Ovary (tissue), 9 donors: ENCODE results near the gene DMPK. TPM values are rescaled to one million over a fixed set of nuclear protein-coding genes. Genes with fewer than 3 reads are reported as not detected.

ENCODE experiments used
- DNase-seq, 5 donors: peaks; one replicate each; pipeline ENCODE4 v3.0.0-alpha.2; 2019 to 2020
- H3K27ac ChIP-seq, 2 donors: fragments of 200-600 bp; one replicate each; pipeline versions ENCODE4 v1.5.1 to v1.8.0; 2019 to 2022
- H3K27me3 ChIP-seq: fragments of 200-600 bp; one replicate; pipeline ENCODE4 v1.8.0; 2022
- H3K36me3 ChIP-seq: fragments of 200-600 bp; sonication (generic); one replicate; pipeline ENCODE4 v1.5.1; 2019
- H3K4me1 ChIP-seq: one replicate; pipeline ENCODE4 v1.8.1; 2013; ENCODE audit warnings: mild to moderate bottlenecking, moderate library complexity; ENCODE audit not compliant: insufficient read depth
- H3K4me3 ChIP-seq: fragments of 200-600 bp; sonication (generic); one replicate; pipeline ENCODE4 v1.5.1; 2017
- H3K9me3 ChIP-seq, 2 donors: fragments of 200-600 bp in 1 of 2; sonication (generic) in 1 of 2; one replicate each; pipeline versions ENCODE4 v1.5.1 to v1.8.1; 2013 to 2019; ENCODE audit warnings: mild to moderate bottlenecking in 1 of 2, moderate library complexity in 1 of 2
- CTCF ChIP-seq, 3 donors: fragments of 450-650 bp in 2 of 3; fragments of 200-600 bp in 1 of 3; IDR thresholded peaks; one replicate each; pipeline versions ENCODE4 v1.5.1 to v1.8.0; 2016 to 2022; ENCODE audit warnings: antibody characterized with exemption in 3 of 3, mild to moderate bottlenecking in 1 of 3
- EP300 ChIP-seq: sonication (generic); formaldehyde crosslinking; IDR thresholded peaks from one replicate; pipeline ENCODE4 v1.6.1; 2017; ENCODE audit warnings: antibody characterized with exemption
- POLR2A ChIP-seq: fragments of 450-650 bp; IDR thresholded peaks from one replicate; pipeline ENCODE4 v1.6.1; 2017; ENCODE audit warnings: antibody characterized with exemption, mild to moderate bottlenecking, moderate library complexity
- WGBS, 3 donors: extraction: QIAGEN DNeasy Blood & Tissue Kit in 1 of 3; methylation state at CpG; one replicate each; pipeline versions ENCODE4 v1.1.5 to v1.1.7; 2013 to 2017; 5-methylcytosine and 5-hydroxymethylcytosine counted together
- intact Hi-C, 4 donors: fragments of 100-400 bp; cut with DNase I; formaldehyde crosslinking; loops; one replicate each; pipeline versions ENCODE4 v1.11.0 to v1.15.1; 2022 to 2023
- polyA plus RNA-seq, 2 donors: library from polyadenylated mRNA; stranded (reverse); fragments of 200-250 nt in 1 of 2; fragments of 350-450 nt in 1 of 2; fragmentation: Illumina TruSeq in 1 of 2; extraction: RNeasy Lipid Tissue Mini Kit (QIAGEN cat#74804) in 1 of 2; gene quantifications; one replicate each; pipeline ENCODE4 v1.2.3, GENCODE V29; 2013 to 2014
- total RNA-seq, 7 donors: library from RNA; depleted of rRNA in 2 of 7; stranded (reverse); fragments of >200 nt in 2 of 7; fragmentation: NEBNext Ultra II Directional in 3 of 7; extraction: Animal tissue kit (Norgen Biotek cat#: 25700) in 3 of 7; gene quantifications; one replicate each; pipeline versions ENCODE4 v1.1.0 to v1.2.4, GENCODE V29; 2016 to 2023
- donor health status: DM: no; HTN: no; CAD: no; lungs with moderate emphysema.
- donor health status: DM: no; HTN: no; CAD: no.
- donor health status: Bipolar disorder and iron deficiency.
- donor health status: DM: yes; HTN: yes; CAD: no.
- donor health status: DM: no; HTN: no; CAD: no.
- donor health status: DM: yes; HTN: yes; CAD: no.

Gene DMPK
- total and polyA plus RNA-seq, 9 donors: 21.0 to 105 (median 56.7) TPM

DNA sequence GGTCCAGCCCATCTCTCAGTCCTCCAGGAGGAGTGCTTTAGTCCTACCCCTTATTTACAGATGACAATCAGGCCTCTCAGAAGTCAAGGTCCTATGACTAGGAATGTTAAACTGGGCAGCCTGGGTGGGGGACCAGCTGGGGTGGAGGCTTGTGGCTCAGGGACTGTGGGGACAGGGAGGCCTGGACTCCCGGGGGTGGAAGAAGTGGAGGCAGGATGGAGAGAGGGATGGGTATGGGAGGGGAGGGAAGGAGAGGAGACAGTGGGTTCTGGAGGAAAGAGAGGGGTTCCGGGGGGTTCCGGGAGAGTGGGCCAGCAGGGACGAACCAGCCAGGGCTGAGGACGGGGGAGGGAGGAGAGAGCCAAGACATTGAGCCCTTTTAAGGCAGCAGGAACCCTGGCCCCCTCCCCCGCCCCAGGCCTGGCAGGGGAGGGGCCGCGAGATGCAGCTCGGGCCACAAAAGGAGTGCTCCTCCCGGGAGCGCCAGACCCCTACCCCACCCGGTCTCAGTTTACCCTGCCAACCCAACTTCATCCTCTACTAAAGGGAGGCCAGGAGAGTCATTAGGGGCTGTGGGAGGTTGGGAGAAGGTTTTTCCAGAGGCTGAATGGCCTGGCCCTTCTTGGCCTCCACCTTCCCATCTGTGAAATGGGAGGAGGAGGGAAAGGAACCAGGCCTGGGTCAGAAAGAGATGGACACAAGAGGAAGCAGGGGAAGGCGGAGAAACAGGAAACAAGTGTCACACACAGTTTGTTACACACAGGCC, 1.7 kb downstream of the DMPK start:
- peaks cover 17% of the 10 kb centered on the region for H3K4me1 ChIP-seq
- peak in 3 of 5 donors; percentile 33 to 43 (median 40) for DNase-seq
- intact Hi-C loops: loop anchor here in 1 of 4 donors (5.0 kb wide), 1 partner anchor 273 kb away; the partner anchor contains the start of gene VASP

DNA sequence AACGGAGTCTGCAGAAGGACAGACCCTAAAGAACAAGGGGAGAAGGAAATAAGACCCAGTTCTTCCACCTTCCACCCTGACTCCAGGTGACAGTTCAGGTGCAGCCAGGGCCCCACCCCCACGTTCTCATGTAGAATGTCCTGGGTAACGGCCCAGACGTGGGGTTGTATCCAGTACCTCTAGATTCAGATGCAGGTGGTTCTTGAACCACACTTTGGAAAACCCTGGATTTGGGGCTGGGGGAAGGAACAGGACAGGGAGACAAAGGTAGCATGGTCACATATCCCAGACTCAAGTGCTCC, 2.2 kb downstream of the DMPK start:
- intact Hi-C loops: loop anchor here in 1 of 4 donors (5.0 kb wide), 1 partner anchor 273 kb away; the partner anchor contains the start of gene VASP
- H3K4me3 ChIP-seq: peak overlapping the region; percentile 50
- TF ChIP-seq EP300: no peak
- no peak for TF ChIP-seq CTCF (IDR thresholded peaks at IDR 0.05)
- TF ChIP-seq POLR2A: no peak
- no peaks in the 10 kb centered on the region for H3K9me3 ChIP-seq
- peak overlapping the region in 1 of 2 donors; percentile 12 for H3K27ac ChIP-seq
- DNase-seq: no peak
- no peaks in the 10 kb centered on the region for H3K27me3 ChIP-seq
- H3K36me3 ChIP-seq: no peaks in the 10 kb centered on the region
- H3K4me1 ChIP-seq: peaks cover 17% of the 10 kb centered on the region
- 34 to 47% (median 44%) methylated on average over 4 of the region's 4 CpGs for WGBS, 3 donors

More for the DNA sequence above, 1.7 kb downstream of the DMPK start:
- Histone ChIP-seq H3K36me3 (no peaks in the 10 kb centered on the region), H3K27ac (peak overlapping the region; percentile 35 to 78), H3K27me3 (no peaks in the 10 kb centered on the region), H3K4me3 (peak overlapping the region; percentile 50), H3K9me3 (no peaks in the 10 kb centered on the region)
- WGBS, 3 donors: 16 to 17% (median 16%) methylated on average over 13 of the region's 13 CpGs
- no peak for TF ChIP-seq EP300
- no peak for TF ChIP-seq POLR2A
- no peak for TF ChIP-seq CTCF (IDR thresholded peaks at IDR 0.05)

- TF ChIP-seq CTCF (IDR thresholded peaks at IDR 0.05): peak; percentile 49 to 68 (median 60)
- no peak for TF ChIP-seq POLR2A
- no peak for TF ChIP-seq EP300
- DNase-seq: peak; percentile 90 to 97 (median 95)
- WGBS, 3 donors: 13 to 15% (median 15%) methylated on average over 48 of the region's 48 CpGs
- intact Hi-C loops: loop anchor here in 1 of 4 donors (5.0 kb wide), 1 partner anchor 272 kb away; the partner anchor contains the start of gene VASP
- peak overlapping the region; percentile 50 for H3K4me3 ChIP-seq
- no peaks in the 10 kb centered on the region for H3K9me3 ChIP-seq
- H3K27me3 ChIP-seq: no peaks in the 10 kb centered on the region
- H3K36me3 ChIP-seq: no peaks in the 10 kb centered on the region
- H3K27ac ChIP-seq: peak overlapping the region in 1 of 2 donors; percentile 12
- peaks cover 17% of the 10 kb centered on the region for H3K4me1 ChIP-seq
These were observed 2.8 kb downstream of the DMPK start for GRCh38 chr19:45779231-45780145.

DNA sequence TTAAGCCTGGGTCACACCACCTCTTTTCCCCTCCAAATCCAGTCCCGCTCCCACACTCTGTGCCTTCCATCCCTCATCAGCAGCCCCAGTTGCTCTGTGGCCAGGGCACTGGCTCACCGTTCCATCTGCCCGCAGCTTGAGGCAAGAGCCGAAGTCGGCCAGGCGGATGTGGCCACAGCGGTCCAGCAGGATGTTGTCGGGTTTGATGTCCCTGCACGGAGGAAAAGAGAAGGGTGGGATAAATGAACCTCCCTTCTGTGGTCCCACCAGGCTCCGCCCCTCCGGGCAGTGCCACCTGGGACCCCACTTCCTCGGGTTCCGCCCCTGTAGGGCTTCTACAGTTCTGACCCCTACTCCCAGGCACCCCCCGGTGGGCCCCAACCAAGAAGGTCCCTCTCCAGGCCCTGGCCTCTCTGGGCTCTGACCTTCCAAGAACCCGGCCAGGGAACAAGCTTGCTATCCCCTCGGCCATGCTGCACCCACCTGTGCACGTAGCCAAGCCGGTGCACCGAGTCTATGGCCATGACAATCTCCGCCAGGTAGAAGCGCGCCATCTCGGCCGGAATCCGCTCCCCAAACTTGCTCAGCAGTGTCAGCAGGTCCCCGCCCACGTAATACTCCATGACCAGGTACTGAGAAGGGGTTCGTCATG, 4.2 kb downstream of the DMPK start:
- no peaks in the 10 kb centered on the region for H3K9me3 ChIP-seq
- WGBS, 3 donors: 91 to 92% (median 91%) methylated on average over 28 of the region's 28 CpGs
- H3K36me3 ChIP-seq: no peaks in the 10 kb centered on the region
- no peak overlapping the region for H3K4me3 ChIP-seq
- intact Hi-C loops: no loop called here
- no peaks in the 10 kb centered on the region for H3K27me3 ChIP-seq
- DNase-seq: peak; percentile 29 to 54 (median 49)
- peaks cover 15% of the 10 kb centered on the region for H3K4me1 ChIP-seq
- no peak for TF ChIP-seq CTCF (IDR thresholded peaks at IDR 0.05)
- no peak for TF ChIP-seq POLR2A
- no peak for TF ChIP-seq EP300
- H3K27ac ChIP-seq: no peak overlapping the region
